B cell (primary cell): ENCODE data around the gene KTI12. TPM values are rescaled to one million over a fixed set of nuclear protein-coding genes. Genes with fewer than 3 reads are reported as not detected.

Experiments
- ATAC-seq: fragments of 200-7000 bp; cut with Tn5 transposase; one replicate; pipeline ENCODE4 v1.10.0; 2021; ENCODE audit warnings: low read depth, mild to moderate bottlenecking, moderate number of reproducible peaks, moderate library complexity
- CTCF ChIA-PET: fragments of 350-600 bp; sonication (Branson Sonifier 250); formaldehyde crosslinking; loops from one replicate; lab custom pipeline; 2021; ENCODE audit warnings: antibody characterized with exemption, inconsistent platforms; lab: Charles Lee
- POLR2A ChIA-PET: fragments of 350-600 bp; sonication (Branson Sonifier 250); formaldehyde crosslinking; loops from one replicate; lab custom pipeline; 2021; ENCODE audit warnings: antibody characterized with exemption; lab: Charles Lee
- DNase-seq: peaks from one replicate; pipeline ENCODE4 v3.0.0; 2013
- H2AFZ ChIP-seq: 2 replicates; pipeline ENCODE4 v1.6.1; 2012; ENCODE audit warnings: mild to moderate bottlenecking, low read depth, low read length; ENCODE audit not compliant: insufficient read depth, poor library complexity, severe bottlenecking
- H3K27ac ChIP-seq, 2 donors: 1 replicate in 1 of 2; 2 replicates in 1 of 2; pipeline ENCODE4 v1.5.1; 2012 to 2013; ENCODE audit warnings: low read length in 2 of 2, mild to moderate bottlenecking in 2 of 2, moderate library complexity in 1 of 2
- H3K27me3 ChIP-seq, 4 experiments: fragments of 200-600 bp in 1 of 4; sonication (generic) in 1 of 4; replicated peaks in 1 of 4; 1 replicate in 2 of 4; 2 replicates in 2 of 4; pipeline versions ENCODE4 v1.6.1 to v1.7.0; 2013 to 2016; ENCODE audit warnings: low read length in 3 of 4, mild to moderate bottlenecking in 2 of 4, mixed read lengths in 1 of 4, moderate library complexity in 1 of 4; ENCODE audit not compliant: insufficient read depth in 4 of 4, control insufficient read depth in 3 of 4; ENCODE audit errors: control extremely low read depth in 1 of 4
- H3K36me3 ChIP-seq, 2 experiments: replicated peaks in 1 of 2; 1 replicate in 1 of 2; 2 replicates in 1 of 2; pipeline versions ENCODE4 v1.6.1 to v1.7.1; 2013; ENCODE audit warnings: low read length in 1 of 2; ENCODE audit not compliant: insufficient read depth in 2 of 2, control insufficient read depth in 1 of 2; ENCODE audit errors: control extremely low read depth in 1 of 2, extremely low read depth in 1 of 2
- H3K4me1 ChIP-seq, 2 donors: fragments of 200-600 bp in 1 of 2; sonication (generic) in 1 of 2; 1 replicate in 1 of 2; 2 replicates in 1 of 2; pipeline versions ENCODE4 v1.5.1 to v1.6.1; 2013 to 2017; ENCODE audit warnings: low read length in 2 of 2; ENCODE audit not compliant: control insufficient read depth in 2 of 2, insufficient read depth in 2 of 2
- H3K4me2 ChIP-seq: replicated peaks from 2 replicates; pipeline ENCODE3; 2012; ENCODE audit warnings: mild to moderate bottlenecking, low read depth, low read length; ENCODE audit not compliant: poor library complexity, severe bottlenecking
- H3K4me3 ChIP-seq, 5 experiments: fragments of 200-600 bp in 1 of 5; sonication (generic) in 1 of 5; 1 replicate in 3 of 5; 2 replicates in 2 of 5; pipeline versions ENCODE4 v1.5.1 to v1.7.0; 2011 to 2016; ENCODE audit warnings: low read length in 4 of 5, mild to moderate bottlenecking in 4 of 5, low read depth in 2 of 5, control low read depth in 1 of 5, moderate library complexity in 1 of 5; ENCODE audit not compliant: insufficient read depth in 1 of 5; ENCODE audit errors: control extremely low read depth in 1 of 5, extremely low read depth in 1 of 5
- H3K79me2 ChIP-seq: fragments of 200-600 bp; sonication (generic); one replicate; pipeline ENCODE4 v1.6.0; 2016; ENCODE audit warnings: low read length; ENCODE audit not compliant: control insufficient read depth, insufficient read depth
- H3K9ac ChIP-seq: fragments of 200-600 bp; sonication (generic); 2 replicates; pipeline ENCODE4 v1.6.1; 2017; ENCODE audit warnings: mild to moderate bottlenecking, low read length, moderate library complexity
- H3K9me3 ChIP-seq, 3 donors: one replicate each; pipeline versions ENCODE4 v1.6.1 to v1.7.1; 2013; ENCODE audit warnings: low read length in 2 of 3; ENCODE audit not compliant: control insufficient read depth in 2 of 3, insufficient read depth in 1 of 3; ENCODE audit errors: control extremely low read depth in 1 of 3
- H4K20me1 ChIP-seq: 2 replicates; pipeline ENCODE4 v1.6.0; 2012; ENCODE audit warnings: mild to moderate bottlenecking, low read length; ENCODE audit not compliant: insufficient read depth, control insufficient read depth, poor library complexity, severe bottlenecking
- H3K27ac Mint-ChIP-seq: one replicate; pipeline ENCODE4 v1.8.0; 2021; ENCODE audit warnings: mixed read lengths
- H3K27me3 Mint-ChIP-seq: one replicate; pipeline ENCODE4 v1.8.0; 2021; ENCODE audit warnings: mixed read lengths
- H3K4me1 Mint-ChIP-seq: one replicate; pipeline ENCODE4 v1.8.0; 2021; ENCODE audit warnings: mixed read lengths
- H3K4me3 Mint-ChIP-seq: one replicate; pipeline ENCODE4 v1.8.0; 2021; ENCODE audit warnings: mixed read lengths
- H3K9me3 Mint-ChIP-seq: one replicate; pipeline ENCODE4 v1.8.0; 2022; ENCODE audit warnings: mixed read lengths; ENCODE audit not compliant: insufficient read depth
- CTCF ChIP-seq: fragments of 200-600 bp; IDR thresholded peaks from one replicate; pipeline ENCODE4 v1.8.0; 2022; ENCODE audit warnings: antibody characterized with exemption, mild to moderate bottlenecking
- EZH2 ChIP-seq: IDR thresholded peaks from 2 replicates; pipeline ENCODE4 v1.6.1; 2012; ENCODE audit warnings: borderline replicate concordance, low read depth, mild to moderate bottlenecking, moderate library complexity, low read length; ENCODE audit not compliant: insufficient read depth, poor library complexity, severe bottlenecking
- WGBS: methylation state at CpG from one replicate; pipeline ENCODE4 v1.1.5; 2013; ENCODE audit warnings: missing lambda C conversion rate; ENCODE audit not compliant: insufficient coverage; 5-methylcytosine and 5-hydroxymethylcytosine counted together
- intact Hi-C: fragments of 100-400 bp; cut with micrococcal nuclease; formaldehyde crosslinking; loops from one replicate; pipeline ENCODE4 v1.10.0; 2022
- polyA plus RNA-seq: library from polyadenylated mRNA; depleted of rRNA; stranded (reverse); fragments of >200 nt; gene quantifications from 2 replicates; pipeline ENCODE4 v1.2.3, GENCODE V29; 2012
- total RNA-seq, 2 donors: library from RNA; stranded (reverse); fragments of 120-200 nt in 1 of 2; gene quantifications; 1 replicate in 1 of 2; 2 replicates in 1 of 2; pipeline versions ENCODE4 v1.2.3 to v1.2.4, GENCODE V29; 2013 to 2022

The KTI12 gene
- total and polyA plus RNA-seq, 2 donors (not counting 1 experiment from before 2014, with no cell fraction given), result 14.7 to 22.5 TPM

GRCh38 chr1:52059321-52059720 is 25.7 kb upstream of the KTI12 start:
- Mint-ChIP-seq H3K27ac (no peak overlapping the region), H3K27me3 (no peaks in the 10 kb centered on the region), H3K4me3 (no peak overlapping the region), H3K4me1 (peaks cover 45% of the 10 kb centered on the region), H3K9me3 (no peaks in the 10 kb centered on the region)
- Histone ChIP-seq H3K79me2 (peaks cover 93% of the 10 kb centered on the region), H3K27ac (no peak overlapping the region), H2AFZ (no peak overlapping the region), H3K4me1 (peaks cover 18 to 23% of the 10 kb centered on the region in 2 donors), H3K9me3 (no peaks in the 10 kb centered on the region), H3K4me3 (no peak overlapping the region), H3K4me2 (no peak overlapping the region), H4K20me1 (peaks cover 45% of the 10 kb centered on the region), H3K9ac (no peak overlapping the region), H3K27me3 (no peaks in the 10 kb centered on the region), H3K36me3 (peaks cover 1 to 38% of the 10 kb centered on the region in 2 experiments)
- ATAC-seq (no peak), DNase-seq (no peak)
- TF ChIP-seq CTCF, result no peak
- TF ChIP-seq EZH2, result no peak
- CTCF ChIA-PET, result interaction anchor here (1.5 kb wide), 1 partner anchor 13 kb away, joined by 4 read pairs; no protein-coding TSS in a partner anchor
- POLR2A ChIA-PET, result no interaction called here
- intact Hi-C loops, result loop anchor here (5.0 to 10.0 kb wide), 6 partner anchors 83 to 1082 kb away; partner anchors contain the start of genes ECHDC2, OSBPL9, SCP2 and TUT4

- H3K4me2 ChIP-seq, result peak overlapping the region; percentile 96
These were observed 24.3 kb upstream of the KTI12 start for GRCh38 chr1:52057876-52058415.

More at GRCh38 chr1:52057876-52058415, 24.3 kb upstream of the KTI12 start:
- Mint-ChIP-seq H3K4me3 (peak overlapping the region; percentile 98), H3K27ac (peak overlapping the region; percentile 77), H3K27me3 (no peaks in the 10 kb centered on the region), H3K9me3 (no peaks in the 10 kb centered on the region), H3K4me1 (peaks cover 48% of the 10 kb centered on the region)
- intact Hi-C loops, result loop anchor here (2.0 to 10.0 kb wide), 7 partner anchors 84 to 1181 kb away; partner anchors contain the start of genes ECHDC2, MAGOH, OSBPL9 and SCP2
- Histone ChIP-seq H2AFZ (no peak overlapping the region), H3K4me1 (peaks cover 25 to 31% of the 10 kb centered on the region in 2 donors), H3K27me3 (no peaks in the 10 kb centered on the region), H3K4me3 (no peak overlapping the region), H3K36me3 (peaks cover 0 to 26% of the 10 kb centered on the region in 2 experiments), H3K9ac (no peak overlapping the region), H3K27ac (peak overlapping the region in 1 of 2 donors; percentile 92), H3K79me2 (peaks cover 84% of the 10 kb centered on the region), H4K20me1 (peaks cover 33% of the 10 kb centered on the region), H3K9me3 (no peaks in the 10 kb centered on the region)
- ChIA-PET POLR2A (no interaction called here), CTCF (interaction anchor here (0.5 to 1.8 kb wide), 2 partner anchors 27 to 832 kb away, joined by 3 to 5 read pairs; no protein-coding TSS in a partner anchor)
- TF ChIP-seq EZH2 (no peak), CTCF (no peak)
- ATAC-seq (no peak), DNase-seq (no peak)
- WGBS, result no CpG with 5 or more reads among the region's 1 CpG
